H1 (cell line): ENCODE results near the gene PLA2R1. TPM values are rescaled to one million over a fixed set of nuclear protein-coding genes. Genes with fewer than 3 reads are reported as not detected.

ENCODE experiments used
- CREB1 ChIP-seq: IDR thresholded peaks from 2 replicates; pipeline ENCODE4 v1.6.1; 2012; ENCODE audit warnings: inconsistent platforms
- KDM4A ChIP-seq: IDR thresholded peaks from one replicate; pipeline ENCODE4 v1.7.1; 2012; ENCODE audit warnings: low read depth, mild to moderate bottlenecking, moderate library complexity, low read length, inconsistent platforms; ENCODE audit not compliant: severe bottlenecking
- MAX ChIP-seq: IDR thresholded peaks from 2 replicates; pipeline ENCODE4 v1.6.1; 2012; ENCODE audit warnings: inconsistent platforms
- SIN3A ChIP-seq, 2 experiments: IDR thresholded peaks in 1 of 2; conservative IDR thresholded peaks in 1 of 2; 2 replicates each; pipeline ENCODE4 v1.6.1; 2011 to 2012; ENCODE audit warnings: low read length in 2 of 2, improper control_type of control experiment in 1 of 2, low read depth in 1 of 2, mild to moderate bottlenecking in 1 of 2
- polyA plus RNA-seq, 7 experiments: library from polyadenylated mRNA; depleted of rRNA in 3 of 7; stranded (reverse) in 5 of 7; unstranded in 2 of 7; fragments of >200 nt in 5 of 7; fragments of 200-250 nt in 2 of 7; gene quantifications; 1 replicate in 5 of 7; 2 replicates in 1 of 7; 4 replicates in 1 of 7; pipeline versions ENCODE4 v1.2.1 to v1.2.3, GENCODE V29; 2011 to 2013; ENCODE audit warnings: missing spikeins in 2 of 7, mixed read lengths in 2 of 7
- total RNA-seq: library from RNA; stranded (reverse); fragmentation: NEBNext Ultra II Directional; extraction: Animal tissue kit (Norgen Biotek cat#: 25700); gene quantifications from 2 replicates; pipeline ENCODE4 v1.2.1, GENCODE V29; 2021

PLA2R1 gene
- total and polyA plus RNA-seq, 2 of the 8 experiments (the other 6 are each of a cell fraction or from before 2014, with no cell fraction given), result 0.65 to 1.5 TPM

DNA sequence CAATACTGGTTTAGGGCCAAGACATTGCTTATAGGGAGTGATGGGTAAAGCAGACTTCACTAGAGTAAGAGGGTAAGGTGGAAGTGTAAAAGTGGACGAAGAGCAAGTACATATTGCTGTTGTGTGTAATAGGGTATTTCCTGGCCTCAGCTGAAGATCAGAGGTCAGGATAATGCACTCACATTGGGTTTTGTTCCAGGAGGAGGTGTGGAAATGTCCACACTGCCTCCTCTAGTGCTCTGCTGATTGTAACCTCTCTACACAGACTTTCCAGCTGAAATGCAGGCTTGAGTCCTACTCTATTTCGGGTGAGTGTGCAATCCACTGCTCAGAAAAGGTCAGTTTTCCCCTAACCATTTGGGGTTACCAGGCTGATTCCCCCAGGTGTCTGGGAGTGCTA is 41.7 kb upstream of the PLA2R1 start (continued):
- TF ChIP-seq KDM4A, result no peak
- TF ChIP-seq SIN3A (conservative IDR thresholded peaks at IDR 0.05 in 1 of 2, IDR thresholded peaks at IDR 0.05 in 1 of 2; ENCODE audit: low read depth in 1 of 2, low read length in 2 of 2), result no peak
- TF ChIP-seq CREB1, result no peak
- no peak for TF ChIP-seq MAX
